ENCODE results near the gene C1QTNF6. TPM values are rescaled to one million over a fixed set of nuclear protein-coding genes. Genes with fewer than 3 reads are reported as not detected.
A peak's percentile ranks its signal among the peaks of the same experiment; 100 is the strongest.

The C1QTNF6 gene
- total and polyA plus RNA-seq, 2 experiments from 2014 or later: 1.7 to 2.3 TPM

- no peak for DNase-seq (ENCODE audit: low spot score)
- peaks cover 12% of the 10 kb centered on the region for H3K27me3 Mint-ChIP-seq (ENCODE audit: insufficient read depth, low read depth, poor library complexity)
- Histone ChIP-seq H3K36me3 (ENCODE audit: insufficient read depth) (no peaks in the 10 kb centered on the region), H4K20me1 (replicated peaks; ENCODE audit: insufficient read depth) (no peaks in the 10 kb centered on the region), H3K4me2 (no peak overlapping the region), H2AFZ (no peak overlapping the region), H3K27ac (ENCODE audit: low read depth) (no peak overlapping the region), H3K79me2 (replicated peaks; ENCODE audit: insufficient read depth) (no peaks in the 10 kb centered on the region), H3K9me2 (ENCODE audit: insufficient read depth) (no peaks in the 10 kb centered on the region), H3K4me1 (ENCODE audit: insufficient read depth) (peaks cover 21% of the 10 kb centered on the region), H3K27me3 (ENCODE audit: insufficient read depth) (no peaks in the 10 kb centered on the region), H3F3A (replicated peaks; ENCODE audit: low read depth) (peaks cover 10% of the 10 kb centered on the region; the same call in 1 of the 2 replicates), H3K4me3 (no peak overlapping the region)
- no peak overlapping the region for H3K4me3 Mint-ChIP-seq
- no peaks in the 10 kb centered on the region; the same call in 1 of the 3 replicates for H3K36me3 Mint-ChIP-seq (ENCODE audit: low read depth)
- ATAC-seq: no peak
- no peak for TF ChIP-seq EZH2phosphoT487 (IDR thresholded peaks at IDR 0.05; ENCODE audit: unreplicated experiment)
- no peak for TF ChIP-seq ZNF331 (CRISPR knock-in tag; IDR thresholded peaks at IDR 0.05; ENCODE audit: low read depth)
- TF ChIP-seq ETS1 (IDR thresholded peaks at IDR 0.05): no peak
- peak in 1 of 2 experiments; percentile 27; a peak in 2 of 4 replicates for TF ChIP-seq CTCF (conservative IDR thresholded peaks at IDR 0.05; ENCODE audit: low read depth in 2 of 2)
- TF ChIP-seq ZNF462 (CRISPR knock-in tag; IDR thresholded peaks at IDR 0.05): no peak
- no peak for TF ChIP-seq POLR2AphosphoS5 (IDR thresholded peaks at IDR 0.05; ENCODE audit: low read depth)
- peaks cover 23% of the 10 kb centered on the region for H3K4me1 Mint-ChIP-seq
- H3K9me3 Mint-ChIP-seq: no peaks in the 10 kb centered on the region; the same call in 2 of the 3 replicates
- H3K27ac Mint-ChIP-seq: peak overlapping the region; percentile 30; the same call in 1 of the 2 replicates
Observed at GRCh38 chr22:37183432-37184379, 4.3 kb downstream of the C1QTNF6 start.
